NCI-H345 treated with DMSO at 0.1 percent for 48 hours (cell line): ENCODE measurements around the gene KIRREL3.

Experiments used
- DNase-seq: peaks from one replicate; lab custom pipeline; 2025; ENCODE audit not compliant: unreplicated experiment; lab: John Stamatoyannopoulos, UW

KIRREL3 gene

GRCh38 chr11:126797457-126798169 is 203.0 kb downstream of the KIRREL3 start:
- peak; percentile 46 for DNase-seq

DNA sequence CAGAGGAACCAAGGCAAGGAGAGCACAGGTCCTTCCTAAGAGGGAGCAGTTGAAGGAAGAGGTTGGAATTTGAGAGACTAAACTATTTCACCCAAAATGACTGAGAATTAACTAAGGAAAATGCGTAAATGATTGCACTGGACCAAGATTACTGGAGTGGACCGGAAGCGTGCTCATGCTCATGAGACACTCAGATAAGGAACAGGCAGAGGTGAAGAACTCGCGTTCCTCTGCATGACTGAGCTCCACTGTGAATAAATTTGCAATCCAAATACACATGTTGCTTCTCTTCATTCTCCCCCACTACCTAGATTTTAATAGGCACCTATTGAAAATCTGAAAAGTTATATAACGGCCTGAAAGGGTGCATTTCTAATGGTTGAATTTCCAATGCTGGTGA is 207.0 kb downstream of the KIRREL3 start:
- DNase-seq = no peak

- DNase-seq = no peak
These were observed 208.6 kb downstream of the KIRREL3 start for GRCh38 chr11:126791991-126792390.

GRCh38 chr11:126791446-126791845 is 209.1 kb downstream of the KIRREL3 start:
- no peak for DNase-seq

- no peak for DNase-seq
These were observed 210.0 kb downstream of the KIRREL3 start for GRCh38 chr11:126790550-126791081.

DNA sequence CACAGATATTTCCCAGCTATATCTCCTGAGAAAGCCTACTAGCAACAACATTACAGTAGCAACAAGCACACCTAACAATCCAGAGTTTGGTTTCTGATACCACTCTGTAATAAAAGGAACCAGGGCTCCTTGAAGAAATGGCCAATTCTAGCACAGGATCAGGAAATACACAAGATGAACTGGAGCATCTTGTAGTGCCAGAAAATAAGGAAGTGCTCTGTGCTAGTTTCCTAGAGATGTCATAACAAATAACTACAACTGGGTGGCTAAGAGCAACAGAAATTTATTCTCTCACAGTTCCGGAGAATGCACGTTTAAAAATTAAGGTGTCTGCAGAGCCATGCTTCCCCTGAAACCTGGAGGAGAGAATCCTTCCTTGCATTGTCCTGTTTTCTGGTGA is 217.8 kb downstream of the KIRREL3 start:
- no peak for DNase-seq

DNA sequence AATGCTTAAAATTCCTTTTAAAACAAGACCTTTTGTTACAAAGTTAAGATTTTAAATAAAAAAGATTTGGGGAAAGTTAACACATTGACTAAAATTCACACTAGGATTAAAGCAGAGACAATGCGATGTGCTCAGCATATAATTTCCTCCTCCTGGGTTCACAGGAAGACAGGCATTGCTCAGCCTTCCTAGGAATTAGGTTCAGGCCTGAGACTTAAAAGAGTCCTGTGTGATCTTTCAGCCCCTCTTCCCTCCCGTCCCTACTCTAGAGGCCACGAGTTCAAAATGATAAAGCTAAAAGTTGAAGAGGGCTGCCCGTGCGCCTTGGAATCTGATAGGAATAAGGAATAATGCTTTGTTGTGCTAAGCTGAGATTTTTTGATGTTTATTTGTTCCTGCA is 218.6 kb downstream of the KIRREL3 start:
- no peak for DNase-seq

DNA sequence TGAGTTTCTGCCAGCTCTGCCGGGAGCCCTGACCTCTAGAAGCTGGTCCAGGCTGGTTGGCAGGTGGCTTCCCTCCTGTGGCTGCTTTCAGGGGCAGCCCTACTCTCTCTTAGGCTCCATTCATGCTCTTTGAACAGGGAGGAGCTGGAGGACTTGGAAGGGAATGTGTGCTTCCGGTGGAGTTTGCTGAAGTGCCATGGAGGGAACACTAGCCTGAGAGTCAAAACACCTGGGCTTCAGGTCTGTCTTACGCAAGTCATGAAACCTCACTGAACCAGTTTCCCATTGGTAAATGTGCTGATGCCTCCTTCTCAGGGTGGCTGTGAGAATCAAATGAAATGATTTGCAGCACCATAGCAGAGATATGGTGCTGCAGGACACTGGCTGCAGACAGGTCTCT is 224.5 kb downstream of the KIRREL3 start:
- DNase-seq = no peak

DNA sequence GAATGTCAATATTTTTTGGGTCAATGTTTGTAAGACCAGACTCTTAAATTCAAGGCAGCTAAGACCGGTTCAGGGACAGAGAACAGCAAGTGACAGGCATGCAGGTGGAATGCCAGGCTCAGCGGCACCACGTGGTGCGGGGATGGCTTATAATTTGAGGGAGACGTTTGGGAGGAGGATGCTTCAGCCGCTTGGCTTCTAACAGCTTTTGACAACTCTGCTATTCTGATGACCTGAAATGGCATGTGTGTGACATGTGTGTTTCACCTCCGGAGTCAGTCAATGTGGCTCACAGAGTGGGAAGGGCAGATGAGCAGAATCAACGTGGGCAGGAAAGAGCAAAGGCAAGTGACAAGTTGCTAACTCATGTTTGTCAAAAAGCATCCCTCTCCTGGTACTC is 228.3 kb downstream of the KIRREL3 start:
- no peak for DNase-seq

- DNase-seq = no peak
These were observed 231.9 kb downstream of the KIRREL3 start for GRCh38 chr11:126768702-126769101.

DNA sequence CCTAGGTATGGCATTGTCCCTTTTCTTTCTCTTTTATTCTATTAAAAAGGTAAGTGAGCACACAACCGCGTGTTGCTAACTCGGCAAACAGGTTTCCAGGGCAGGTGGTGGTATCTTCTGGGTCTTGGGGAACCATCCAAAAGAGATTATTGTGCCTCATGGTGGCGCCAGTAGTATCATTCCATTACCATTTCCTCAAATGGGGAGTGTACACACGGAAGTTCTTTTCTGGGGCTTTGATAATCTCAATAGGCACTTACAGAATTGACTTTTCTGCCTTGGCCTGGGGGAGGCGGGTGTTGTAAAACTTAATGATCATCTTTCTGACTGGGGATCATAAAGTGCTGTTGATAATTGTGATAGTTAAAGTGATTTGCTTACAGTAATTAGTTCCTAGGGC is 234.1 kb downstream of the KIRREL3 start:
- no peak for DNase-seq

DNA sequence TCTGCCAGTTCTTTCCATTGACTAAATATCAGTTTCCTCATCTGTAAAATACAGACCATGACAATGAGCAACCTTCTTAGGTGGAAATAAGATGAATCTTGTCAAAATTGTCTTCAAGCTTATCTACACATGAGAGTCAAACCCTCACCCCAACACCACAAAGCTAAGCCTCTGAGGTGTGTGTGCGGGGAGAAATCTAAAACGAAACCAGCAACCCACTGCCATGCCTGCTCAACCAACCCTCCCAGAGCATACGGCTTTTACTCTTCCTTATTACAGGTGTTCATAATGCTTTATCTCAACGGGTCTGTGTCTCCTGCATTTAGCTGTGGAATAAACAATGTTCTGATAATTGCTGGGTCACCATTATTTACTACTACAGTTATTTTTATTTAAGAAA is 235.4 kb downstream of the KIRREL3 start:
- DNase-seq = no peak

DNA sequence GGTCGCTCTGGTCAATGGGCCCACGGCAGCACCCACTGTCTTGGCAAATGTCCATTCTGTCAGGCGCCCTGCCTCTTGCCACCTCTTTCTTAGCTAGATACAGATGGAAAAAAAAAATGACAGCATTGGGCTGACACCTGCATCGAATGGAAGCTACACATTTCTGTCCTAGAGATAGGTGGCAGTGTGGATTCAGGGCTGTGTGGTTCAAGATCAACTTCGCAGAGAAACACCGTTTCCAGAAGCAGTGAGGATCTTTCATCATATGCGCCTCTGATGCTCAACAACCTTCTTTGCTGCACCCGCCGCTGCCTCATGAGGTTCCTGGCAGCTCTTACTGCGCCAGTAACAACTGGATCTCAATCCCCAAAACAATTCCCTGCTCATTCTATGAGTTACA is 236.3 kb downstream of the KIRREL3 start:
- DNase-seq = no peak

GRCh38 chr11:126756855-126757254 is 243.7 kb downstream of the KIRREL3 start:
- no peak for DNase-seq

- no peak for DNase-seq
These were observed 244.1 kb downstream of the KIRREL3 start for GRCh38 chr11:126756421-126756820.

DNA sequence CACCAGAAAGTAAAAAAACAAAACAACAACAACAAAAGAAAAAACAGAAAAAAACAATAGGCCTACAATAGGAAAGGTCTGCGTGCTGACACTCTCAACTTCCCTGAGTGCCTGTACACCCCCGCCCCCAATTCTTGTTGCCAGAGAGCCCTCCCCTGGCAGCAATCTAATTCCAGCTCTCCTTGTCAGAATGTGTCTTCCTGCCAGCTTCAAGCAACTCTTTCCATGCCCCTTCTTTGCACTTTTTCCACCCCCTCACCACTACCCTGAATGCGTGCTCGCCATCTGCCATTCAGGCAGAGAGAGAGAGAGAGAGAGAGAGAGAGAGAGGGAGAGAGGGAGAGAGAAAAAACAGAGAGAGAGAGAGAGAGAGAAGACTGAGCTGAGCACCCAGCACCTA is 245.0 kb downstream of the KIRREL3 start:
- no peak for DNase-seq

DNA sequence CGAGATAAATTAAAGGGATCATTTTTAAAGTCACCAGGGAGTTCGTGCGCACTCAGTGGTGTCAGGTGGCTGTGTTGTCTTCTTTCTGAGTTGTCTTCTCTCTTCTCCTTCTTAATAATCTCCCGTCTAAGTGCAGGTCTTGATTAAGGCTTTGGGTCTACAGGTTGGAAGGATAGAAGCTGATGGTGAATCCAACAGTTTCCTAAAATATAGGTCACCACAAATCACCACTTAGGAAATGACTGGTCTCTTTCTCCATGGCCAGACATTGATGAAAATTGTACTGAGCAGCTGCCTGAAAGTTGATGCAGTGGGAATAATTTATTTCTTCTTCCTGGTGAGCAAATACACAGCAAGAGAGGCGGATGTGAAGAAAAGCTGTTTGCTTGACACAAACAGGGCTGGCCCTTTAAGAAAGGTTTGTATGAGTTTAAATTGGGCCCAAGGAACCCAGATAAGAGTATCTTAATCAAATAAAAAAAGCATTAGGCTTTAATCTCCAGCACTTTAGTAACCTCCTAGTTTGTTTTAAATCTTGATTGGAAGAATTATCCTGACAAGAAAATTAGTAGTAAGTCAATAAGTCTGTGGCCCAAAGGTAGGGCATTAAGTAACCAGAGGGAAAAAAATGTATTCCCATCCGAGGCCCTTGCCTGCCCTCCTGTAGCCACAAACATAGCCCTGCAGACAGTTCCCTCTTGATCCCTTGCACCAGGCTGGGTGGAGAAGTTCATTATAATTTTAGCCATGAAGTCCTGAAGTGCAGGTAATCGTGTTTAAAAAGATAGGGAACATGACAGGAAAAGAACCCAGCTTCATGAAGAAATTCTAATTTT is 245.8 kb downstream of the KIRREL3 start:
- DNase-seq = no peak

DNA sequence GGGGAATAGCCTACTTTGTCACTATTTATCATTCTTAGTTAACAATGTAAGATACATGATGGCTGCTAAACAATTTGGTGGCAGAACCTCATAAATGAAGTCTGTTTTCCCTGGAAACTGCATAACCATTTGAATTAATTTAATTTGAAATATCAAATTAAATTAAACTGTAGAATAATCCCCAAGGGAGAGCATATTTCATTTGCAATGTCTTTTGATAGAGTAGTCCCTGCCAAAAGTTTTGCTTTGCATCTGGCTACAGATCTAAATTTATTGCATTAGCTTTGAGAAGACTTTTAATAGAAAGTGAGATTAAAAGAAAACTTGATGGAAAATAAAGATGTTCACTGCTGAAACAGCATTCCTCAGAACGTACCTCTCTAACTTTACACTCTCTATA is 246.6 kb downstream of the KIRREL3 start:
- no peak for DNase-seq

GRCh38 chr11:126751242-126751641 is 249.3 kb downstream of the KIRREL3 start:
- DNase-seq = no peak

- DNase-seq = no peak
These were observed 251.8 kb downstream of the KIRREL3 start for GRCh38 chr11:126748793-126749192.

GRCh38 chr11:126748100-126748791 is 252.3 kb downstream of the KIRREL3 start:
- DNase-seq = peak; percentile 23

- no peak for DNase-seq
These were observed 253.3 kb downstream of the KIRREL3 start for GRCh38 chr11:126747315-126747714.
